NCI-H526 (cell line): ENCODE results near the gene SCN9A.
"Not testable (repeated sequence)": the region's sequence is repeated elsewhere in the genome, so short reads cannot be mapped to it uniquely, and the experiment has no call there.

Experiments used
- DNase-seq, 2 experiments: peaks; one replicate each; lab custom pipeline; 2025; lab: John Stamatoyannopoulos, UW

SCN9A gene

DNA sequence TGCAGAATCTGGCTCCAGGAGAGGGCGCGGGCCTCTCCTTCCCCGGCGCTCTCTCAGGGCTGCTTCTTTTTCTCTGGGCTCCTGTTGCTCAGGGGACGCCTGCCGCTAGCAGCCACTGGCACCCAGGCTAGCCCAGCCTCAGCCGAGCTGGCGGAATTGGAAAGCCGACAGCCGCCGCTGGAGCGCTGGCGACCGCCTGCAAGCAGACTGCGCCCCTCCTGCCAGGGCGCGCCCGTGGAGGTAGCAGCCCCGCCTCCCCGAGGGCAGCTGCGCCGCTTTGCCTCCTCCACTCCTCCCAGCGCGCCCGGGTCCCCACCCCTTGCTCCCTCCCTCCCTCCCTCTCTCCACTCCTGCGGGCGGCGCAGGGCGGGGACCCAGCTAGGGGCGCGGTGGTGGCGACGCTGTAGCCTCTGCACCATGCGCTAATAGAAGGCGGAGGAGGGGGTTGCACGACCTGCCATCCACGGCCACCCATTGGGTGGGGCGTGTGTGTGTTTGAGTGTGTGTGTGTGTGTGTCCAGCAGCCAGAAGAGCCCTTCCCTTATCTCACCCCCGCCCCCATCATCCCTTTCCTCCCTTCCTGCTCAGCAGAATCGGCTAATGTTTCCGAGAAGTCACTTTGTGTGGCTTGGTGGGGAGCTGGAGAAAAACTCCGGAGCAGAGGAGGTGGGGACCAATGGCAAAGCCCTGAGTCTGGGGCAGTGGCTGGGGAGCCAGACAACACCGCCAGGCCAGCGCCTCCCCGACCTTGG is at the start of gene SCN9A:
TSS of gene SCN9A (minus strand) at position 209 of the 752 bp plus-strand sequence. CDS start 64,188 bp downstream, outside the sequence.
- peak; percentile 83 to 95 for DNase-seq

DNA sequence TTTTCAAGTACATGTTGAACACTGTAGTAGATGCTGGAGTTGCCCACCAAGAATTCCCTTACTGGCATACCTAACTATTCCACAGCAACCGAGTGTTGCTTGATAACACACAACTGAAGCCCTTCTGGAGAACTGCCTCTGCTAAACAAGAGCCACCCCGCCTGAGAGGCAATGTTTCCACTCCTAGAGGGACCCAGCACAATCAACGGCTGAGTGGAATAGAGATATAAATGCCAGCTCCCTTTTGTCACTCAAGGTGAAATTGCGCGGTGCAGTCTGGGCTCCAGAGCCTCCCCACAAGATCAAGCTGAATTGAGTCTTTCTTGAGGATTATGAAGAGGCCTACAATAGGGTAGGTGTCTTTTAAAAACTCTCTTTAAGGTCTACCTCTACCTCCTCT is 49.1 kb upstream of the SCN9A start:
- no peak for DNase-seq

DNA sequence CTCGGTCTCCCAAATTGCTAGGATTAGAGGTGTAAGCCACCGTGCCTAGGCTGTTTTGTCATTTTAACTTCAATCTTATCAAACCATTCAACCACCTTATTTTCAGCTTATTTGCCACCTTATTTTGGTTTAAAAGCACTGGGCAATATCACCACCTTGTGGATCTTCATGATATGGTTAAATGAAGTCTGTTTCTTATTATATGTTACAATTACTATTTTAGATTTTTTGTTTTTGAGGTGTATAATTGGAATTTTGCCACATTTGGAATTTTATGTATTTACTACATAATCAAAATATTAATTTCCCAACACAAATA is 43.8 kb upstream of the SCN9A start:
- peak; percentile 7 to 39 for DNase-seq

DNA sequence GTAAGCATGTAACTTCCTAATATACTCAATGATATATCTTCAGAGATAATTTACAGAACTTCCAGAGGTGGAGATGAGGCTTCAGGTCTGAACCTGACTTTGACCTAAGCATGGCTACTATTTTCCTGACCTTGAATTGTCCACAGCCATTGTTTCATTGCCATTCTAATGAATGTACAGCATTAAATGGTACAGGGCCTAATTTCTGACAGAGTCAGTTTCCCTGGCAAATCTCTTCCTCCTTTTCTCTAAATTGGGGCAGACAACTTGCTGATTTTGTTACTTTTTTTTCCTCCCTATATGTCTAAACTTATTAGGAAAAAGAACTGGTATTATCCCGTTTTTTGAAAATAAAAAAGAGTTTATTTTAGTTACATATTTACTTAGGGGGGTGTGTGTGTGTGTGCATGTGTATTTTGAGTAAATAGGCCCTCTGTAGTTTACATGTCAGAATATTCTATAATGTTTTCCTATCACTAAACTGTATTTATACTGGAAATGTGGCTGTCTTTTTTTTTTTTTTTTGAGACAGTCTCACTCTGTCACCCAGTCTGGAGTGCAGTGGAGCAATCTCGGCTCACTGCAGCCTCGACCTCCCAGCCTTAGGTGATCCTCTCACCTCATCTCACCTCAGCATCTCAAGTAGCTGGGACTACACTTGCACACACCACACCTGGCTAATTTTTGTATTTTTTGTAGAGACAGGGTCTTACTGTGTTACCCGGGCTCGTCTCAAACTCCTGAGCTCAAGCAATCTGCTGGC is 43.3 kb upstream of the SCN9A start:
- DNase-seq: no peak

DNA sequence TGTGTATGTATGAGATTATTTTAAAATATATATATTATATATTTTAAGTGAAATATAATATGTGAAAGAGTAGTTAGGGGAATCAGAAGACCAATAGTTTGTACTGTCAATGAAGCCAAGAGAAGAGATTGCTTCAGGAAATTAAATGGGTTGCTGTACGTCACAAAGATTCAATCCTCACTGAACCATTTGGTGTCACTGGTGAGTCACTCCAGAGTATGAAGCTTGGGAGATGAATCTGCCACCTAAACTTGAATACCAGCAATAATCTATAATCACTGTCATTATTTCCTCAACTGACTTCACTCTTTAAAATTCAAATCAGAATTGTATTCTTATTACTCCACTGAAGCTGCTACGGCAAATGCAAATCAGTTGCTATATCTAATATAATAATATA is 41.9 kb upstream of the SCN9A start:
- peak; percentile 7 to 29 for DNase-seq

DNA sequence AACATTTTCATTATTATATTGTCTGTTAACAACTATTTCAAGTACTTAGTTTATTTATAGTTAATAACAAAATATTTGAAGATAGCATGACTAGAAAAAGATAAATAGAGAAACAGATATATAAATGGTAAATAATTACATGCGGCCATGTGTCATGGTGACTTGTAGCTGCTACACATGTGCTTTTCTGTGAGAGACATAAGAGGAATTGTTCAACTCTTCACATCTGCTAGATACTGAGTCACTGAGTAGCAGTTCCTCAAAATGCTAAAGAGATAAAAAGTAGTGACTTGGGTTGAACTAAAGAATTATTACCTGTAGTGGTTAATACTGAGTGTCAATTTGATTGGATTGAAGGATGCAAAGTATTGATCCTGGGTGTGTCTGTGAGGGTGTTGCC is 37.5 kb upstream of the SCN9A start:
- no peak for DNase-seq

DNA sequence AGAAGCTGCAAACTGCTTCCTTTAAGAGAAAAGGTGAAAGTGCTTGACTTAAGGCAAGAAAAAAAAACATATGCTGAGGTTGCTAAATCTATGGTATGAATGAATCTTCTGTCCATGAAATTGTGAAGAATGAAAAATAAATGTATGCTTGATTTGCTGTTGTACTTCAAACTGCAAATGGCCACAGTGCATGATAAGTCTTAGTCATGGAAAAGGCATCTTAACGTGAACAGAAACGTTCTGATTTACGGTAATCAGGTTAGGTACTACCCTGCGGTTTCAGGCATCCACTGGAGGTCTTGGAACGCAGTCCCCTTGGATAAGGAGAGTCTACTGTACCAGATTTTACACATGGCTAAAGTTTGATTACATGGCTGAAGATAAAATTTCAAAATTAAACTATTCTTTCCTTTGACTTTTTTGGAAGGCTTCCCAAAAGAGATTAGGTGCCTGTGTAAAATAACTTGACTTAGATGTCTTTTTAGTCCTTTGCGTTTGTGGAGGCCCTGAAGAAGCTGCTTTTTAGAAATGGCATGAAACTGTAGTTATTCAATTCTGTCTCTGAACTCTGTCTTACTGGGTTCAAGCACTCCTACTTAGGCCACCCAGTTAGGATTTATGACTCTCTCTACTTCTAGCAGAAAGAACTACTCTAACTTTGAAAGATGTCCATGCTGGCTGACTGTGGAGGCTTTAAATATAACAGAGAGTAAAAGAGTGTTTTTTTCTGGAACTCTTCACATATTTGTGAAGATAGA is 35.9 kb upstream of the SCN9A start:
- DNase-seq: no peak

DNA sequence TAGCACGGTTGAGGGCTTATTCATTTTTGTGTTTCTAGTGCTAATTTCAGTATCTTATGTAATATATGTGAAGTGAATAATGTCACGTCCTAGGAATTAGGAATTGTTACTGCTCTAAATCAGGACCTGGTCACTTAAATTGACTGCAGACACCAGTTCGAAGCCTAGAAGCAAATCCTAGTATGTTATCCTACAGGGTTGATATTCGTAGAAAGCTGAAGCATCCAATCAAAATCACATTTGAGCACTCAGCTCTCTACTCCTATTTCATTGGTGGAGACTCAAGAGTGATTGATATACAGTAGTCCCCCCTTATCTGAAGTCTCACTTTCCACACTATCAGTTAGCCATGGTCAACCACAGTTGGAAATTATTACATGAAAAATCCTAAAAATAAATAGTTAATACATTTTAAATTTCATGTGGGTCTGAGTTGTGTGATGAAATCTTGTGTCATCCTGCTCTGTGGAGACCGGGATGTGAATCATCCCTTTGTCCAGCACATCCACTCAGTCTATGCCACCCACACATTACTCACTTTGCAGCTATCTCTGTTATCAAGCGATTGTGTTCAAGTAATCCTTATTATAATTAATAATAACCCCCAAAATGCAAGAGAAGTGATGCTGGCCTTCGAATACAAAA is 35.2 kb upstream of the SCN9A start:
- no peak for DNase-seq

DNA sequence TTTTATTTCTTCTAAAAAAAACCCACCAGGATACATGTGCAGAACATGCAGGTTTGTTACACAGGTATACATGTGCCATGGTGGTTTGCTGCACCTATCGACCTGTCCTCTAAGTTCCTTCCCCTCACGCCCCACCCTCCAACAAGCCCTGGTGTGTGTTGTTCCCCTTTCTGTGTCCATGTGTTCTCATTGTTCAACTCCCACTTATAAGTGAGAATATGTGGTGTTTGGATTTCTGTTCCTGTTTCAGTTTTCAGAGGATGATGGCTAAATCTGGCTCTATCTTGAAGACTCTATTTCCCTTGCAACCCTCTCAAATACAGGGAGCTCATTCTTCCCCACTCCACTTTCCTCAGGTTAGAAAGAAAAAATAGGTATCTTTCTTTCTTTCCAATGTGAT is 32.0 kb upstream of the SCN9A start:
- DNase-seq: not testable (repeated sequence)

DNA sequence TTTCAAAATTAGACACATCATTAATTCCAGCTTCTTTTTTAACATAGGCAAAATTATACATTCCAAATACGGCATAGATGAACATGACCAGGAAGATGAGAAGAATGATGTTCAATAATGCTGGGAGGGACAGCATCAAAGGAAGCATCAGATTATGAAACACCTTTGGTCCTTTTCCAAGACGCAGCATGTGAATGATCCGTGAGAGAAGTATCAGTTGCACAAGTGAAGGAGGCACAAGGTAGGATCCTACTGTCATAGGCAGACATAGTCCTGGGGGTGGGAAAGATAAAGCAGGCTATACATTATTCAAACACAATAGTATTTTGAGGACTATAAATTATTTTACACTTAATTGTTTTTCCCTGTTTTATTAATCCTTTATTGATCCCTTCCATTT is 30.6 kb upstream of the SCN9A start:
- DNase-seq: no peak

DNA sequence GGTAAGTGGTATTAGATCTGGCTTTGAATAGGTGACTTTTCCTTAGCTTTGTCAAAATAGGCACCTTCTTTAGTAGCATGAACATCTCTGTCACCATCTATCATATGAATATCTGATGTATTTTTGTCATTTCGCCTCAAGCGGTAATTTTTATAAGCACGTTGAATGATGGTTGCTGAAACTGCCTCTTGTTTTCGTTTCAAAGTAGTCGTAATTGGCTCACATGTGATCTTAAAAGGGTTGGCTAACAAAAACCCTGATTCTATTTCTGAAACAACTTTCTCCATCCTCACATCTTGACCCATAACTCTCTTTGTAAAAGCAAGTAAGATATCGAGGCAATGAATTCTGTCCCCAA is 29.8 kb upstream of the SCN9A start:
- no peak for DNase-seq

DNA sequence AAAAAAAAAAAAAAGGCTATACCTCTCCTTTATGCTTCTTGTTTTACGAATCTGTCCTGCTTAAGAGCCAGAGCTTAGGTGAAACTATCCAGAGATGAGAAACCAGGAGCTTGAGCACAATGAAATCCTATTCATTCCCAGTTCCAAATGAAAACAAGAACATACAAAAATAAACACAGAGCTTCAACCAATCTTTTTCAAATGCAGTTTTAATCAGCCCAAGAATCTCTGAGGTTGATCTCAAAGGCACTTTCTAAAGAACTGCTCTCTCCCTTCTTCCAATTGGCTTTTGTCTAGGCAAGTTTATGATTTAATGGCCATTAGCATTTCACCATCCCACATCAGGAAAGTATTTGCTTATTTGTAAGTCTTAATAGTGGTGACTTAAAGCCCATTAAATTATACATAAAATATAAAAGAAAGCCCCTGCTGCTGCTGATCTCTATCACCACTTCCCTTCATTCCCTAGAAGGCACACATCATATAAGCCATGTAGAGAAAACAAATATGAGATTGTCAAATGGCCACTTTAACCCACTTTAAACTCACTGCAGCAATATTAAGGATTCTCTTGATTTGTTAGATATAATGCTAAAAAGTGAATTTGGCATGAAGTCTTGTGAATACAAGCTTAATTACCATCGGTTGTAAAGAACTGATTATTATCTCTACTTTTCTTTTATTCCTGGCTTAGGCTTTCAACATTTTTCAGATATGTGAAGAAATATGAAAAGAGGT is 29.3 kb upstream of the SCN9A start:
- no peak for DNase-seq

DNA sequence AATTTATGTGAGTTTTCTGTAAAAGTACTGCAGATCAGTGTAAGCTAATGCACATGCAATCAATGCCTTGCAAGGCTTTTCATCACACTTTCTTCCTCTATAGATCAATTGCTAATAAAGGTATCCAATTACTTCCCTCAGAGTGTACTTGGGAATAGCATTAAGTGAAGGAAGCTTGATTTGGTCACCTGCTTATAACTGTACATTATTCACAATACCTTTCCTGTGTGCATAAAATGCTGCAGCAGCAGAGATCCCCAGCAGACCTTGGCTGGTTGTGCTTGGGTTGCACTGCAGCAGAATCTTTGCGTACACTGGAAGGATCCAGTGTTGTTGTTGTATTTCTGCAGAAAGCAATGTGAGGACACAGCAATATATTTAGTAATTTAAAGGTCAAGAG is 18.5 kb upstream of the SCN9A start:
- no peak for DNase-seq

DNA sequence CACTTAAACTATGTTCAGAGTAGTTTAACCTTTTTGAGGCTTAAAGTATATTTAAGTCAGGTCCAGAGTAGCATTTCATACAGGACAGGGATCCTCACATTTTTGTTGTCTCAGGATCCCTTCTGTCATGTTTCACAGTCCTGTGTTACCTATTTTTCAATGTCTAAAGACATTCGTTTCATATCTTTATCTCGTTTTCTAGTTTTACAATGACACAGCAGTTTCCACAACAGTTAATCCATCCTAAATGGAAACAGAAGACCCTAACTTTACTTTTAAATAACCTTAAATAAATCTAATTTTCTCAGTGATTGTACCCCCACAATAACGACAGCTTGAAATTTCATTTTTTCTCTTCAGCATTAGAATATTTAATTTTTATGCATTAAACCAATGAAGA is 17.3 kb upstream of the SCN9A start:
- no peak for DNase-seq

DNA sequence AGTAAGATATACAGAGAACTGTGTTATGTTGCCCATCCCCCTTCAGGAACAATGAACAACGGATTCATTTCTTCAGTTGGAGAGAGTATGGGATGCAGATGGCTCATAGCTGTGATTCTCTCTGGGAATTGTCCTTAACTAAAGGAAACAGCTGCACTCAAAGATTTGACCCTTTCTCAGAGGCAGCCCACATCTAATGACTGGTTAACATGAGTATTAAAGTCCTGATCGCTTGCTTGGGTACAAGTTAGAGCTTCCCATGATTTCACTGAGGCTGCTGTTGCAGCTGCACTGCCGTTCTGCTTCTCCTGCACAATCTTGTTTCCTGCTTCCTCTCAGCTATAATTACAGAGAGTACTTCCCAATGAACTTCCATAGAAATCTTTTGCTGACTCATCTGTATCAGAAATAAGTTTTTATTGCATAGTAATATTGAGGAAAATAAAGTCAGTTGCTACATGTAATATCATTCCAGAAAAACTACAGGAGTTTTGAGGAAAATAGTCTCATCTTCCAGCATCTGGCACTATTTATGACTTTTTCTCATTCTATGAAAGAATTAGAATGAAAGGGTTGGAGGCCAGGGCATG is 12.8 kb upstream of the SCN9A start:
- no peak for DNase-seq

DNA sequence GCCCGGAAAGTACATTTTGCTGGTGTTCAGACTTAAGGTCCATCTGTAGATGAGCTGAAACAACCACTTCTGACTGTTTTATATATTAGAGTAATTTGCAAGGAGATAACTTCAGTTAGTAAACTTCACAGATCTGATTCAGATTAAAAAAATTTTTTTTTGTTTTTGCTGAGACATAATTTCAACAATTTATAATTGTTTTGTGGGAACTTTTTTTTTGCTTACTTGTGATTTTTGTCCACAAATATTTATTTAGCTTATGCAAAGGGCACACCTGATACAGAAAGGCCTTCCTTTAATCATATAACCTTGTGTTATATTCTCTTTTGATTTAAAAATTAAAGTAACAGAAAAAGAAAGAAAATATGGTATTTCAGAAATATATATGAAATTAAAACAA is 9.6 kb upstream of the SCN9A start:
- DNase-seq: no peak

DNA sequence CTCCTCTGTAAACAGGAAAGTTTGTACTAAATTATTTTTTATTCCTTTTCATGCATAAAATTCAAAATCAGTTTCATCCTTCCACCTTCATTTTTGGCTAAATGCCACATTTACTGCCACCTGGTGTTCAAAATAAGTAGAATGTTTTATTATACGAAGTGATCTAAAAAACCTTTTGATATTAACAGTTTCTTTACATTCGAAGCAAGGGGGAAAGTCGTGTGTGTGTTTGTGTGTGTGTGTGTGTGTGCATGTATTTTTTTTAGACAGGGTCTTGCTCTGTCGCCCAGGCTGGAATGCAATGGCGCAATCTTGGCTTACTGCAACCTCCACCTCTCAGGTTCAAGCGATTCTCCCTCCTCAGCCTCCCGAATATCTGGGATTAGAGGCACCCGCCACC is 9.0 kb upstream of the SCN9A start:
- DNase-seq: peak in 1 of 2 experiments; percentile 49

DNA sequence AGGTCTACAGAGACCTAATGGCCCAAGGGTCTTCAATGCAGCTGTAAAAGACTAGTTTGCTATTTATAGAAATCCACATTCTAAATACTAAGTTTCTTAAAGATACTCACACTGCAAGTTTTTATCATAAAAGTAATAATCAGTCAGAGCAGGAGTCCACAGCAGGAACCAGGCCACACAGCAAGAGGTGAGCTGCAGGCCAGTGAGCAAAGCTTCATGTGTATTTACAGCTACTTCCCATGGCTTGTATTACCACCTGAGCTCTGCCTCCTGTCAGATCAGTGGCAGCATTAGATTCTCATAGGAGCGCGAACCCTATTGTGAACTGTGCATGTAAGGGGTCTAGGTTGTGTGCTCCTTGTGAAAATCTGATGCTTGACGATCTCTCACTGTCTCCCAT is 6.7 kb upstream of the SCN9A start:
- no peak for DNase-seq

DNA sequence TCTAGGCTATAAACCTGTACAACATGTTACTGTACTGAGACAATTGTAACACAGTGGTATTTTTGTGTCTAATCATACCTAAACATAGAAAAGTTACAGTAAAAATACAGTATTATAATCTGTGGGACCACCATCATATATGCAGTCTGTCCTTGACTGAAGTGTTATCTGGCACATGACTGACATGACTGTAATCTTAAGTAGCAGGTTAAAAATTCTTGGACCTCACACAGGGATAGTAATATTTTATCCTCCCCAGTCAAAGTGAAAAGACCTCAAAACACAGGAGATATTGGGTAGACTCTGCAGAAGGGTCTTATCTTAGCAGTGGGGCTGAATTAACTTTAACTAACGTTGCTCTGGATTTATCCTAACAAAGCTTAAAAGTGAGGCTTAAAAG is 4.9 kb upstream of the SCN9A start:
- no peak for DNase-seq

DNA sequence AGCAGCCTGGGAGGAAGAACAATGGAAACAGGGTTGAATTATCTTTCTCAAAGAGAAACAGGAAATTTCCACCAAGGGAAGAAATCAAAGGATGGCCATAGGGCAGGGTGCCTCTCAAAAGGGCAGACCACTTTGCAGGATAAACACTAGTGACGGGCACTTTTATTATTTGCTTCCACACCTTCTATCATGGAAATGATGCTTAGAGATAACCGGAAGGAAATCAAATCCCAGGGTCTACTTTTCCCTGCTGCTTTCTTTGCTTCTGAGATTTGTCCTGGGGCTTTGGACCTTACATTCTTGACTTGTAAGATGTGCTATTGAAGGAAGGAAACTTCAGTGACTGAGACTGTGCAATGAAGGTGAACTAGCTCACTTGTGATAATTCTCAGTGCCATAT is 1.1 kb upstream of the SCN9A start:
- DNase-seq: no peak

DNA sequence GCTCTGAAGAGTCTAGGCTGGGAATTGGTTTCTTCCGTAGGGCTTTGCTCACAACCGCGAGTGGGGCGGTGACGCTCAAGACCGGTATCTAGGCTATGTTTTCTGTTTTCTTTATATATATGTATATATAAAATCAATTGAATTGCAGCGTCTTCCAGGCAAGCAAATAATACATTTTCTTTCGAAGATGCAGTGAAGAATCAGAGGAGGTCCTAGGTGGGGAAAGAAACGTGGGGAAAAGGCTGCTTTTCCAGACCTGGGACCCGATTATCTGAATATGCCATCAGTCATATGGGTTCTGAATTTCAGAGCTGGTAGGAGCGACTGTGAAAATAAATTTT is 714 bp upstream of the SCN9A start:
- DNase-seq: no peak
